ENCODE data around the gene TMEM200B. TPM values are rescaled to one million over a fixed set of nuclear protein-coding genes. Genes with fewer than 3 reads are reported as not detected.
"Not testable (repeated sequence)": the region's sequence is repeated elsewhere in the genome, so short reads cannot be mapped to it uniquely, and the experiment has no call there.

Gene TMEM200B
- total RNA-seq, 2 donors from 2014 or later = 1.7 to 4.8 TPM

- no peaks in the 10 kb centered on the region for H3K9me3 ChIP-seq
- DNase-seq (ENCODE audit: low spot score) = no peak
- TF ChIP-seq CTCF (IDR thresholded peaks at IDR 0.05) = no peak
- H3K27ac ChIP-seq = no peak overlapping the region
- no peaks in the 10 kb centered on the region for H3K36me3 ChIP-seq
- no peaks in the 10 kb centered on the region for H3K4me1 ChIP-seq
- no peaks in the 10 kb centered on the region for H3K27me3 ChIP-seq
- no peak overlapping the region for H3K4me3 ChIP-seq
These were observed 24.4 kb downstream of the TMEM200B start for GRCh38 chr1:29099286-29099685.

GRCh38 chr1:29096231-29096886 lies 27.3 kb downstream of the TMEM200B start:
- Histone ChIP-seq H3K36me3 (no peaks in the 10 kb centered on the region), H3K27me3 (no peaks in the 10 kb centered on the region), H3K4me1 (no peaks in the 10 kb centered on the region), H3K9me3 (no peaks in the 10 kb centered on the region), H3K4me3 (no peak overlapping the region), H3K27ac (no peak overlapping the region)
- DNase-seq (ENCODE audit: low spot score) = no peak
- no peak for TF ChIP-seq CTCF (IDR thresholded peaks at IDR 0.05)

- Histone ChIP-seq H3K4me3 (no peak overlapping the region), H3K36me3 (no peaks in the 10 kb centered on the region), H3K4me1 (peaks cover 0 to 6% of the 10 kb centered on the region in 2 donors), H3K27ac (no peak overlapping the region), H3K9me3 (no peaks in the 10 kb centered on the region), H3K27me3 (no peaks in the 10 kb centered on the region)
- TF ChIP-seq CTCF (IDR thresholded peaks at IDR 0.05) = no peak
- no peak for DNase-seq (ENCODE audit: low spot score)
These were observed 28.7 kb downstream of the TMEM200B start for GRCh38 chr1:29094954-29095353.

- DNase-seq (ENCODE audit: low spot score) = no peak
- Histone ChIP-seq H3K4me1 (peaks cover 0 to 6% of the 10 kb centered on the region in 2 donors), H3K9me3 (no peaks in the 10 kb centered on the region), H3K27me3 (no peaks in the 10 kb centered on the region), H3K27ac (no peak overlapping the region), H3K36me3 (no peaks in the 10 kb centered on the region), H3K4me3 (no peak overlapping the region)
- no peak for TF ChIP-seq CTCF (IDR thresholded peaks at IDR 0.05)
These were observed 29.3 kb downstream of the TMEM200B start for GRCh38 chr1:29094433-29094832.

GRCh38 chr1:29092704-29093103 lies 31.0 kb downstream of the TMEM200B start:
- H3K4me1 ChIP-seq; H3K27me3 ChIP-seq; H3K27ac ChIP-seq; H3K36me3 ChIP-seq; H3K9me3 ChIP-seq; DNase-seq (ENCODE audit: low spot score); H3K4me3 ChIP-seq: not testable (repeated sequence)

GRCh38 chr1:29090937-29091618 lies 32.6 kb downstream of the TMEM200B start:
- H3K27ac ChIP-seq = peak overlapping the region in 1 of 2 donors; percentile 46
- no peak for TF ChIP-seq CTCF (IDR thresholded peaks at IDR 0.05)

More at GRCh38 chr1:29090937-29091618, 32.6 kb downstream of the TMEM200B start:
- no peak overlapping the region for H3K4me3 ChIP-seq
- peaks cover 0 to 6% of the 10 kb centered on the region in 2 donors for H3K4me1 ChIP-seq
- no peaks in the 10 kb centered on the region for H3K9me3 ChIP-seq
- no peaks in the 10 kb centered on the region for H3K36me3 ChIP-seq
- no peak for DNase-seq (ENCODE audit: low spot score)
- H3K27me3 ChIP-seq = no peaks in the 10 kb centered on the region

All from right atrium auricular region (tissue), 2 donors.